Activated naive CD4-positive, alpha-beta T cell treated with anti-CD3 and anti-CD28 coated beads, Interleukin-2, amount 10 ng/mL, durations not matched to agents 7 days and 5 days (primary cell): ENCODE measurements around the gene ACTR3.

Experiments used
- CTCF ChIA-PET: fragments of 350-600 bp; sonication (Branson Sonifier 250); formaldehyde crosslinking; loops from one replicate; lab custom pipeline; 2021; ENCODE audit warnings: antibody characterized with exemption; lab: Charles Lee
- DNase-seq: peaks from one replicate; pipeline ENCODE4 v3.0.0-alpha.2; 2020
- H3K27ac Mint-ChIP-seq: one replicate; pipeline ENCODE4 v1.8.0; 2021; ENCODE audit warnings: mild to moderate bottlenecking, moderate library complexity, mixed read lengths
- H3K27me3 Mint-ChIP-seq: one replicate; pipeline ENCODE4 v1.8.0; 2021; ENCODE audit warnings: mild to moderate bottlenecking, mixed read lengths
- H3K36me3 Mint-ChIP-seq: one replicate; pipeline ENCODE4 v1.8.0; 2021; ENCODE audit warnings: mixed read lengths
- H3K4me1 Mint-ChIP-seq: one replicate; pipeline ENCODE4 v1.8.0; 2021; ENCODE audit warnings: mixed read lengths
- H3K4me3 Mint-ChIP-seq: one replicate; pipeline ENCODE4 v1.8.0; 2021; ENCODE audit warnings: mild to moderate bottlenecking, moderate library complexity, mixed read lengths
- H3K9me3 Mint-ChIP-seq: one replicate; pipeline ENCODE4 v1.8.0; 2021; ENCODE audit warnings: mixed read lengths

Gene ACTR3

DNA sequence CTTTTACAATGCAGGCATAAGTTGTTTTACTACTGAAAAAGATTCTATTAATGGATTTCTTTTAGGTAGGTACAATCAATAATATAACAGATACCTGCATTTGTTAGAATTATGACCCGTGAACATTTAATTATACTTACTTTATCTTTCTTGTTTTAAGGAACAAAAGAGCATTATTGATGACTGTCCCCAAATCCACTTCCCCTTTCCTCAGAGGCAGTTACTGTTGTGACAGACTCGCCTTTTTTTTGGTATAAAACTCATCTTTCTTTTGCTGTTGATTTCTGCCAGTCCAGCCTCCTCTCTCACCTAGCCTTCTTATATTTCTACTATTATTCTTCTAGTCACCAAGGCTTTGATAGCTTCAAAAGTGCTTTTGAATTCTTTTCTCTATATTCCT lies 12.1 kb downstream of the ACTR3 start:
- Mint-ChIP-seq H3K4me3 (no peak overlapping the region), H3K4me1 (peaks cover 90% of the 10 kb centered on the region), H3K9me3 (no peaks in the 10 kb centered on the region), H3K27me3 (no peaks in the 10 kb centered on the region), H3K27ac (no peak overlapping the region), H3K36me3 (peaks cover 51% of the 10 kb centered on the region)
- CTCF ChIA-PET = no interaction called here
- no peak for DNase-seq

DNA sequence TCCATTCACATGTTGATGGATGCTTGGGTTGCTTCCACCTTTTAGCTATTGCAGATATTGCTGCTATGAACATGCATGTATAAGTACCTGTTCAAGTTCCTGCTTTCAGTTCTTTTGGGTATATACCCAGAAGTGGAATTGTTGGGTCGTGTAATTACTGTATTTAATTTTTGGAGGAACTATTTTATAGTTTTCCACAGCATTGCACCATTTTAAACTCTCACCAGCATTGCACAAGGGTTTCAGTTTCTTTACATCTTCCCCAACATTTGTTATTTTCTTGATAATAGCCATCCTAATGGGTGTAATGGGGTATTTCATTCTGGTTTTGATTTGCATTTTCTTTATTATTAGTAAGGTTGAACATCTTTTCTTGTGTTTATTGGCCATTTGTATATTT lies 16.0 kb downstream of the ACTR3 start:
- CTCF ChIA-PET = no interaction called here
- H3K9me3 Mint-ChIP-seq = no peaks in the 10 kb centered on the region
- no peak for DNase-seq
- H3K27ac Mint-ChIP-seq = no peak overlapping the region
- H3K4me3 Mint-ChIP-seq = no peak overlapping the region
- no peaks in the 10 kb centered on the region for H3K27me3 Mint-ChIP-seq
- H3K4me1 Mint-ChIP-seq = peaks cover 84% of the 10 kb centered on the region
- peaks cover 44% of the 10 kb centered on the region for H3K36me3 Mint-ChIP-seq

DNA sequence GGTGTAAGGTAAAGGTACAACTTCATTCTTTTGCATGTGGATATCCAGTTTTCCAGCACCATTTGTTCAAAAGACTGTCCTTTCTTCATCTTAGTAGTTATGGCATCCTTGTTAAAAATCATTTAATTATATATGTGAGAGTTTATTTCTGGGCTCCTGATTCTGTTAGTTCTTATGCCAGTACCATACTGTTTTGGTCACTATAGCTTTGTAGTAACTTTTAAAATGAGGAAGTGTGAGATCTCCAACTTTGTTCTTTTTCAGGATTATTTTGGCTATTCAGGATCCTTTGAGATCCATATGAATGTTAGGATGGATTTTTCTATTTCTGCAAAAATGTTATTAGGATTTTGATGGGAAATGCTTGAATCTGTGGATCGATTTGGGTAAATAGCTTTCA lies 16.8 kb downstream of the ACTR3 start:
- Mint-ChIP-seq H3K4me3 (no peak overlapping the region), H3K27ac (no peak overlapping the region), H3K36me3 (peaks cover 45% of the 10 kb centered on the region), H3K4me1 (peaks cover 78% of the 10 kb centered on the region), H3K9me3 (no peaks in the 10 kb centered on the region), H3K27me3 (no peaks in the 10 kb centered on the region)
- DNase-seq = no peak
- CTCF ChIA-PET = interaction anchor here (1.2 kb wide), 1 partner anchor 12 kb away, joined by 3 read pairs; no protein-coding TSS in a partner anchor

DNA sequence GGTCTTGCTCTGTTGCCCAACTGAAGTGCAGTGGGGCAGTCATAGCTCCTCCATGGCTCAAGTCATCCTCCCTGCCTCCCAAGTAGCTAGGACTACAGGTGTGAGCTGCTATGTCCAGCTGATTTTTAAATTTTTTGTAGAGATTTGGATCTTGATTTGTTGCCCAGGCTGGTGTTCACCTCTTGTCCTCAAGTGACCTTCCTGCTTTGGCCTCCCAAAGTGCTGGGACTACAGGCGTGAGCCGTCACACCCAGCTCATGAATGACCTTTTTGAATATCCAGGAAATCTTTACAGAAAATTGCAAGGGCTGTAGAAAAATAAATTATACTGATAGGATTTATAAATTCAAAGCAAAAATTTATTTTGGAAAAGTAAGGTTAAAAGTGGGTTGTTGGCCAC lies 17.4 kb downstream of the ACTR3 start:
- no peaks in the 10 kb centered on the region for H3K27me3 Mint-ChIP-seq
- peaks cover 42% of the 10 kb centered on the region for H3K36me3 Mint-ChIP-seq
- no peak overlapping the region for H3K4me3 Mint-ChIP-seq
- DNase-seq = no peak
- CTCF ChIA-PET = interaction anchor here (1.2 kb wide), 1 partner anchor 12 kb away, joined by 3 read pairs; no protein-coding TSS in a partner anchor
- H3K27ac Mint-ChIP-seq = no peak overlapping the region
- H3K9me3 Mint-ChIP-seq = no peaks in the 10 kb centered on the region
- peaks cover 72% of the 10 kb centered on the region for H3K4me1 Mint-ChIP-seq

DNA sequence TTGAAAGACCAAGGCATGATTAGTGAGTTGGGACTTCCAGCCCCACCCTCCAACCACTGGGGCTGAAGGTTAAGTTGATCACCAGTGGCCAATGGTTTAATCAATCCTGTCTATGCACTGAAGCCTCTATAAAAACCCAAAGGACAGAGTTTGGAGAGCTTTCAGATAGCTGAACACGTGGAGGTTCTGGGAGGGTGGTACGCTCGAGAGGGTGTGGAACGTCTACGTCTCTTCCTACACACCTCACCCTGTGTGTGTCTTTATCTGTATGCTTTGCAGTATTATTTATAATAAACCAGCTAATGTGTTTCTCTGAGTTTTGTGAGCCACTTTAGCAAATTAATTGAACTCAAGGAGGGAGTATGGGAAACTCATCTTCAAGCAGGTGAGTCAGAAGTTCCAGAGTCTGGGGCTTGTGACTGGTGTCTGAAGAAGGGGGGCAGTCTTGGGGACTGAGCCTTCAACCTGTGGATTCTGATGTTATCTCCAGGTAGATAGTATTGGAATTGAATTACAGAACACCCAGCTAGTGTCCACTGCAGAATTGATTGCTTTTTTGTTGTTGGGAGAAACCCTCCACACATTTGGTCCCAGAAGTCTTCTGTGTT lies 20.3 kb downstream of the ACTR3 start:
- CTCF ChIA-PET = interaction anchor here (1.8 kb wide), 1 partner anchor 13 kb away, joined by 8 read pairs; no protein-coding TSS in a partner anchor
- H3K27me3 Mint-ChIP-seq = no peaks in the 10 kb centered on the region
- peaks cover 55% of the 10 kb centered on the region for H3K4me1 Mint-ChIP-seq
- peaks cover 49% of the 10 kb centered on the region for H3K36me3 Mint-ChIP-seq
- no peak overlapping the region for H3K27ac Mint-ChIP-seq
- no peak overlapping the region for H3K4me3 Mint-ChIP-seq
- H3K9me3 Mint-ChIP-seq = no peaks in the 10 kb centered on the region
- DNase-seq = no peak

DNA sequence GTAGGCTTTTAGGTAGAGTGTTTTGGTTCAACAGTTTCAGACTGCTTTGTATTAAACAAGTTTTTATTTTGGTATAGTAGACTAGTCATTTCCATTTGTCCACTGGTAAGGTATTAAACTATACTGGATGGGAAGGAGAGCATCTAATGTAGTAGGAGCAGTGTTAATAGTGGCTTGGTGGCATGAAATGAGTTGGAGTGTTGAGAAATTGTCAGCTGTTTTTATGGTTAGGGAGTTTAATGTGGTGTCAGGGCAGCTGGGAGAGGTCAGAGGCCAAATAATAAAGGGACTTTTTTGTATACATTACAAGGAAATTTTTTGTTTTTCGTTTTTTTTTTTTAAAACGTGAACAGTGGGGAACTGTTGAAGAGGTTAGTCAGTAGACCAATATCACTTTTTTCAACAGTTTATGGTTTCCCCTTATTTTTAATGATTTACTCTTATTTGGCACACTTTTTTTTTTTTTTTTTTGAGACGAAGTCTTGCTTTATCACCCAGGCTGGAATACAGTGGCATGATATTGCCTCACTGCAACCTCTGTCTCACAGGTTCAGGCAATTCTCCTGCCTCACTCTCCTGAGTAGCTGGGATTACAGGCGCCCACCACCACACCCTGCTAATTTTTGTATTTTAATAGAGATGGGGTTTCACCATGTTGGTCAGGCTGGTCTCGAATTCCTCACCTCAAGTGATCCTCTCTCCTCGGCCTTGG lies 21.2 kb downstream of the ACTR3 start:
- Mint-ChIP-seq H3K27me3 (no peaks in the 10 kb centered on the region), H3K4me3 (no peak overlapping the region), H3K9me3 (no peaks in the 10 kb centered on the region), H3K27ac (peak overlapping the region; percentile 37), H3K36me3 (peaks cover 47% of the 10 kb centered on the region), H3K4me1 (peaks cover 52% of the 10 kb centered on the region)
- CTCF ChIA-PET = interaction anchor here (1.8 kb wide), 1 partner anchor 14 kb away, joined by 8 read pairs; no protein-coding TSS in a partner anchor
- DNase-seq = no peak

DNA sequence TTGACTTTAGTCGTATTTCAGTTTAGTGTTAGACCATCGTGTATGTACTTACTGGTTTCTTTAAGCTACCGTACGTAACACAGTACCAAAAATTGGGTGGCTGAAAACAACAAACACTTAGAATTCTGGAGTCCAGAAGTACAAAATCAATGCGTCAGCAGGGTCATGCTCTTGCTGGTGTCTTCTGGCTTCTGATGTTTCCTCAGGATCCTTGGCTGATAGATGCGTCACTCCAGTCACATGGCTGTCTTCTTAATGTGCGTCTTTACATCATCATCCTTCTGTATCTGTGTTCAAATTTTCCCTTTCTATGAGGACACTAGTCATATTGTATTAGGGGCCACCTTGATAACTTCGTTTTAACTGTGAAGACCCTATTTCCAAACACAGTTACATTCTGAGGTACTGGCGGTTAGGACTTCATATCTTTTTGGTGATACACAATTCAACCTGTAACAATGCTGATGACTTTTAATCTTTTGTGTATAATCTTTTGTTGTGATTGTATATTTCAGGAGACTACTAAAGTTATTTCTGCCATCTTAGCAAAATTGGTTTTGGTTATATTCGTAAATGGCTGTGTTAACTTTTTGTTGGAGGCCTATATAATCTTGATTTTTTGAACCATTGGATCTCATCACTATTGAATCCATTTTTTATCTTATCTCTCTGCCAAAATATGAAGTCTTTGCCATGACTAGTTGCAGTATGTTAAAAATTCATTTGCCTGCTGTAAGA lies 25.4 kb downstream of the ACTR3 start:
- H3K4me1 Mint-ChIP-seq = peaks cover 36% of the 10 kb centered on the region
- H3K9me3 Mint-ChIP-seq = no peaks in the 10 kb centered on the region
- H3K27ac Mint-ChIP-seq = peak overlapping the region; percentile 8
- no peaks in the 10 kb centered on the region for H3K27me3 Mint-ChIP-seq
- peaks cover 58% of the 10 kb centered on the region for H3K36me3 Mint-ChIP-seq
- H3K4me3 Mint-ChIP-seq = no peak overlapping the region
- no peak for DNase-seq
- CTCF ChIA-PET = interaction anchor here (1.0 kb wide), 1 partner anchor 21 kb away, joined by 3 read pairs; no protein-coding TSS in a partner anchor

DNA sequence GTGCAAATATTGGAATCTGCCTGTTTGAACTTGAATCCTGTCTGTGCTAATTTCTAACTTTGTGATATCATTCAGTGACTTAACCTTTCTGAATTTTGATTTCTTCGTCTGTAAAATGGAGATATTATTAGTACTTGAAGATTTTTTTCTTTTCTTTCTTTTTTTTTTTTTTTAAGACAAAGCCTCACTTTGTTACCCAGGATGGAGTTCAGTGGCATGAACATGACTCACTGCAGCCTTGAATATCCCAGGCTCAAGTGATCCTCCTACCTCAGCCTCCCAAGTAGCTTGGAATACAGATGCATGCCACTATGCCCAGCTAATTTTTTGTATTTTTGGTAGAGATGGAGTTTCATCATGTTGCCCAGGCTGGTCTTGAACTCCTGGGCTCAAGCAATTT lies 28.3 kb downstream of the ACTR3 start:
- H3K9me3 Mint-ChIP-seq = no peaks in the 10 kb centered on the region
- no peaks in the 10 kb centered on the region for H3K27me3 Mint-ChIP-seq
- DNase-seq = no peak
- no peak overlapping the region for H3K4me3 Mint-ChIP-seq
- peaks cover 33% of the 10 kb centered on the region for H3K4me1 Mint-ChIP-seq
- H3K36me3 Mint-ChIP-seq = peaks cover 46% of the 10 kb centered on the region
- H3K27ac Mint-ChIP-seq = no peak overlapping the region
- CTCF ChIA-PET = no interaction called here

DNA sequence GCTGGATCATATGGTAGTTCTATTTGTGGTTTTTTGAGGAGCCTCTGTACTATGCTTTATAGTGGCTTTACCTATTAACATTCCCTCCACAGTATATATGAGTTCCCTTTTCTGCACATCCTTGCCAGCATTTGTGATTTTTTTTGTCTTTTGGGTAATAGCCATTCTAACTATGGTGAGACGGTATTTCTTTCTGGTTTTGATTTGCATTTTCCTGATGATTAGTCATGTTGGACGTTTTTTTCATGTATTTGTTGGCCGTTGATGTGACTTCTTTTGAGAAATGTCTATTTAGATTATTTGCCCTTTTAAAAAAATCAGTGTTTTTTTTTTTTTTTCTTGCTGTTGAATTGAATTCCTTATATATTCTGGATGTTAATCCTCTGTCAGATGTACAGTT lies 31.1 kb downstream of the ACTR3 start:
- DNase-seq = no peak
- H3K36me3 Mint-ChIP-seq = peaks cover 42% of the 10 kb centered on the region
- no peaks in the 10 kb centered on the region for H3K9me3 Mint-ChIP-seq
- H3K27me3 Mint-ChIP-seq = no peaks in the 10 kb centered on the region
- peaks cover 28% of the 10 kb centered on the region for H3K4me1 Mint-ChIP-seq
- H3K4me3 Mint-ChIP-seq = no peak overlapping the region
- CTCF ChIA-PET = no interaction called here
- no peak overlapping the region for H3K27ac Mint-ChIP-seq

DNA sequence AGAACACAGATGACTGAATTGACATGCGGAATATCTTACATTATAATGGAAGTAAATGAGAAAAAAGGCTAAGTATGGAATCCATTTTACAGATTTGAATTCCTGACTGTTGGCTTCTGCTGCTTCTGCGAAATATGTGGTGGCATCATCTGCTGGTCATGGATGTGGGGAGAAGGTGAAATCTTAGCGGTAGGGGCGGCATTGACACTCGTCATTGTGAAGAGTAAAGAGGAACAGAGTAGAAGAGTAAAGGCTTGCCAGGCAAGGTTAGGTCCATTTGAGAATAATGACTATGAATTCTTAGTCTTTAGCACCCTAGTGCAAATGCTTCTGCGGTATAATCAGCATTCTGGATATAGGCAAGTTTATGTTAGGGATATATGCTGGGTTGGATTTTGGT lies 32.4 kb downstream of the ACTR3 start:
- no peaks in the 10 kb centered on the region for H3K9me3 Mint-ChIP-seq
- CTCF ChIA-PET = no interaction called here
- H3K36me3 Mint-ChIP-seq = peaks cover 38% of the 10 kb centered on the region
- no peaks in the 10 kb centered on the region for H3K27me3 Mint-ChIP-seq
- peaks cover 26% of the 10 kb centered on the region for H3K4me1 Mint-ChIP-seq
- DNase-seq = no peak
- H3K27ac Mint-ChIP-seq = no peak overlapping the region
- no peak overlapping the region for H3K4me3 Mint-ChIP-seq

DNA sequence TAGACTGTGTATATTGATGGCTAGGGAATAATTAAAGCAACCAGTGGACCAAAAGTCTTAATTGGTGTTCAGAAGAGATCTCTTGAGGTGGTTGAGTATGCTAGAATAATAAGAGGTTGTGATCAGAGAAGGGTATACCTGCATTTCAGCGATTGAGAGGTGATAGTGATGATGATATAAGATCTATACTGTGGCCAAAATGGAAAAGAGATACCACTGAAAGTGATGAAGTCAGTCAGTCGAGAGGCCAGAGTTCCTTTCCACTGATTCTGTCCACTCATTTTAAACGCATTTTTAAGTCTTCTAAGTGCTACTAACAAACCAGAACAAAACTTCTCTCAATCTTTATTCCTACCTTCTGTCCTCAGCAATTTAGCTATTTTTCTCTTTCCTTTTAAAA lies 32.9 kb downstream of the ACTR3 start:
- Mint-ChIP-seq H3K4me1 (peaks cover 24% of the 10 kb centered on the region), H3K36me3 (peaks cover 33% of the 10 kb centered on the region), H3K27ac (no peak overlapping the region), H3K9me3 (no peaks in the 10 kb centered on the region), H3K27me3 (no peaks in the 10 kb centered on the region), H3K4me3 (no peak overlapping the region)
- CTCF ChIA-PET = no interaction called here
- no peak for DNase-seq

DNA sequence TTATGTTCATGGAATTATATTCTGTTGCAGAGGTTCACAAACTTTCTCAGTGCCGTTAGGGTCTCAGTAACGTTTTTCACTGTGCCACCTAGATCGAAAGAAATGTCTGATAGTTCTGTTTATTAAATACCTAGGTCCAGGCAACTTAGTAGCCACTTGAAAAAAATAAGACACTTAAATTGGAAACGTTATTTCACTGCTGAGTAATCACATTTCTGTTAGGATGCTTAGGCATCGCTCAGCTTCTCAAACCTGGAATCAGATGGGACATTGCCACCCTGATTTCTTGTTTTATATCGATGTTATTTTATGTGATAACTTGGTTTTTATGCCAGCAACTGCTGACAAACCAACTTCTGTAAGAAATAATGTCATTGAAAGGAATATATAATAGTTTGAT lies 36.0 kb downstream of the ACTR3 start:
- no peaks in the 10 kb centered on the region for H3K9me3 Mint-ChIP-seq
- H3K36me3 Mint-ChIP-seq = peaks cover 46% of the 10 kb centered on the region
- no peaks in the 10 kb centered on the region for H3K27me3 Mint-ChIP-seq
- peaks cover 17% of the 10 kb centered on the region for H3K4me1 Mint-ChIP-seq
- H3K27ac Mint-ChIP-seq = no peak overlapping the region
- CTCF ChIA-PET = no interaction called here
- H3K4me3 Mint-ChIP-seq = no peak overlapping the region
- no peak for DNase-seq

DNA sequence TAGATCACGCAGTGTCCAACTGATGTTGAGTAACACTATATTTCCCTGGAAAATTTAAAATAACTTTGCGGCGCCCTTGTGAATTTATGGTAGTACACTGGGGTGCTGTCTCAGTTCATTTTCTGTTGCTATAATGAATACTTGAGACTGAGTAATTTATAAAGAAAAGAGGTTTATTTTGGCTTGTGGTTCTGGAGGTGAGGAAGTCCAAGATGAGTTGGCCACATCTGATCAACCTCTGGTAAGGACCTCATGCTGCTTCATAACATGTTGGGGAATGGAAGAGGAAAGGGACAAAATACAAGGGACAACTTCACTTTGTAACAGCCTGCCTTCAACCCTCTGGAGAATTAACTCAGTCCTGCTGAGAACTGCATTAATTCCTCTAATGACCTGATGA lies 36.4 kb downstream of the ACTR3 start:
- no peaks in the 10 kb centered on the region for H3K27me3 Mint-ChIP-seq
- DNase-seq = no peak
- CTCF ChIA-PET = no interaction called here
- no peak overlapping the region for H3K27ac Mint-ChIP-seq
- peaks cover 16% of the 10 kb centered on the region for H3K4me1 Mint-ChIP-seq
- no peak overlapping the region for H3K4me3 Mint-ChIP-seq
- no peaks in the 10 kb centered on the region for H3K9me3 Mint-ChIP-seq
- H3K36me3 Mint-ChIP-seq = peaks cover 48% of the 10 kb centered on the region

DNA sequence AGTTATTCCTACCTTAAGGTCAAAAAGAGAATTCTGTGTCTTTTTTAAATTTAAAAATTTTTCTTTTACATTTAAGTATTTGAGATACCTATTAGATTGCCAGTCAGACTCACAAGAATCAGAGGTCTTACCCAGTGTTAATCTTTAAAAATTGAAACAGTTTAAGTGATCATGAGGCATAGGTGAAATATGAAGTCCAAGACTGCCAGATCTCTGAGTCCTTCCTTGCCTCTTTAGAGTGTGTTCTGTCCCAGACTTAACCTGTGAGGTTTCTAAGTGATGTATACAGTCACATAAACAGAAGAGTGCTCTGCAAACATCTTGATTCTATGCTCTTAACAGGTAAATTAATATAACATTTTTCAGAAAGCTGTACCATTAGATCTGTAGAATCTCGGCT lies 40.6 kb downstream of the ACTR3 start:
- Mint-ChIP-seq H3K4me3 (no peak overlapping the region), H3K9me3 (no peaks in the 10 kb centered on the region), H3K27ac (peak overlapping the region; percentile 14), H3K4me1 (peaks cover 16% of the 10 kb centered on the region), H3K36me3 (peaks cover 54% of the 10 kb centered on the region), H3K27me3 (no peaks in the 10 kb centered on the region)
- no peak for DNase-seq
- CTCF ChIA-PET = no interaction called here
